NCI-H2196 (cell line): Measurements from ENCODE around the gene CTNND2.
"Not testable (repeated sequence)": the region's sequence is repeated elsewhere in the genome, so short reads cannot be mapped to it uniquely, and the experiment has no call there.

ENCODE experiments used
- DNase-seq: peaks from one replicate; lab custom pipeline; 2025; ENCODE audit not compliant: unreplicated experiment; lab: John Stamatoyannopoulos, UW

The CTNND2 gene

DNA sequence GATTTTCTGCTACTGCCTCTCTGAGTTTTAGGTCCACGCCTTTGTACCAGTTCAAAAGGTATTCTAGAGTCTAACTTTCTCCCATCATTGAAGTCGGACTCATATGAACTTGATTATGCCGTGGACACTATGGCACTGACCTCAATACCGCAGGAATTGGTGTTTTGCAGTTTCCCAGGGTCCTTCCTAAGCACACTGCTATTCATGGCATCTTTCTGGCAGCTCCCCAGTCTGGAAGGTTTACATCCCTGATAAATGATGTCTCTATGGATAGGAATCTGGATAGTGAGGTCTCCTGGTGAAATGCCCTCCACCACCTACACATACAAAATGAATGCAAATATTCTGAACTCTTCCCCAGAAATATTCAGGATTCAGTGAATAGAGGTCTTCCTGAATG, 422.2 kb downstream of the CTNND2 start:
- DNase-seq = no peak

DNA sequence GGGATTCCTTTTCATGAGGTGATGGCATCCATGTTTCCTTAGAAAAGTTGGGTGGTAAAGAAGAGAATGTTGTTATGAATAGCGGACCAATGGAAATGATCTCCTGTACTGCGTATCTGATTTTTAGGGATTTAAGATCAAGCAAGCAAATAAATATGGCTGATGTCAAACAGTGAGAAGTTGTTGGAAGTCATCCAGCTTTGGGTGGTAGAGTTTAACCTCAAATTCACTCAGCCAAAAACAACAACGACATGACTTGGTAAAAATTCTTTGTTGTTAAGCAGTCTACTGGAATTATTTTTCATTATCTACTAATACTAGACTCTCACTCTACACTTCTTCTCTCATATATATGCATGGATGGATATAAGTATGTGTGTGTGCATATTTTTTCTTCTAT, 426.5 kb downstream of the CTNND2 start:
- no peak for DNase-seq

DNA sequence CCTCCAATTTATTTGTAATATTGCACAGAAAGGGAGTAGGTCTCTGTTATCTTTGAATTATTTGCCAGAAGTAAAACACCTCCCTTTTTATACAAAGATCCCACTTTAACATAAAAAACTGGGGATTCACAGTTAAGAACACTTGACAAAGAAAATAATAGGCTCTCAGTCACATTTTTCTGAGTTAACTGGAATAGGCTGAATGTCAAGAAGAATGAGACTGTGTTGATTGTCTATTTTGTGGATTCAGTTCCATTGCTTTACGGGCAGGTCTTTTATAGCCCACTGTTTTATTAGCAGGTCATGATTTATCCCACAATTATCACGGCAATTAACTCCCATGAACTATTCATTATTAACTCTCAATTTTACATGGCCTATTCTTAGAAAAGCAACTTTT, 427.4 kb downstream of the CTNND2 start:
- DNase-seq = no peak

DNA sequence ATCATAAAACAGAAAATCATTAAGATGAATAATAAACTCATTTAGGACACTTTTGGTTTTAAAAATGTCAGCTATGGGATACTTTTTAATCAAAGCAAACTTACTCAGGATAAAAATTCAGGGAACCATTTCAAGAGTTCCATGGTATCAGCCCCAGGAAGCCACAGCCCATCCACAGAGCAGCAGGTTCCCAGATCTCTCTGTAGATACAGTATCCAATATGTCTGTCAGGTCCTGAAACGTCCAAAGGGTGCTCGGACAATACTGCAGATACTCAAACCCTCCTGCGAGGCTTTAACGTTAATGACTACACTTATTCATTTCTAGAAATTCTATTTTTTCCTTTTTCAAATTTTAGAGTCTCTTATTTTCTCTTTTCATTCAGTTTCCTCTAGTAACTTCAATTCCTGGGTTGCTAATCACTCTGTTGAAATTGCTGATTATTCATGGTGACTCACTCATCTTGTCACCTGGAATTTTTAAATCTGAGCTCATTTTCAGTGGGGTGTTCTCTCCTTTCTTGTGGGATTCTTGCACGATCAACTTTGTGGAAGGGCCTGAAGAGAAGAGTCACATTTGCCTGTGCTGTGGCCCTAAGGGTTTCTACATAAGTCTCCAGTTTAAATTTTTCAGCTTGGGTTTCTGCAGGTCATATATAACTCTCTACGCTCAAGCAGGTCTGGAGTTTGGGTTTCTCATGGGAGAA, 435.8 kb downstream of the CTNND2 start:
- DNase-seq = no peak

DNA sequence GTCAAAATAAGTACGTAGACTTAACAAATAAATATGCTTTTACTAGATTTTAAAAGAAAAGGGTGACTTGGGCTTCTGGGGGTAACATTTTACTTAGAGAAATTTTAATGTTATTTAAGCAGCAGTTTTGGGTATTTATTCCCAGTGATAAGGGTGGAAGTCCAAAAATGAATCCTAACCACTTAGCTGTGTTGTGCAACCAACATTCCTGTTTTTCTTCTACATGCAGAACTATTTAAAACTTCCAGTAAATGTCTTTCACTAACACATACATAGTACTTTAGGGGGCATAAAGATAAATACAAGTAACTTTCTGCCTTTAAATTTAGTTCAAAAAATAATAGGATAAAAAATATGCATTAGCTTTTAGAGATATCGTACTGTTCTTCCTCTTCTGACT, 436.7 kb downstream of the CTNND2 start:
- no peak for DNase-seq

DNA sequence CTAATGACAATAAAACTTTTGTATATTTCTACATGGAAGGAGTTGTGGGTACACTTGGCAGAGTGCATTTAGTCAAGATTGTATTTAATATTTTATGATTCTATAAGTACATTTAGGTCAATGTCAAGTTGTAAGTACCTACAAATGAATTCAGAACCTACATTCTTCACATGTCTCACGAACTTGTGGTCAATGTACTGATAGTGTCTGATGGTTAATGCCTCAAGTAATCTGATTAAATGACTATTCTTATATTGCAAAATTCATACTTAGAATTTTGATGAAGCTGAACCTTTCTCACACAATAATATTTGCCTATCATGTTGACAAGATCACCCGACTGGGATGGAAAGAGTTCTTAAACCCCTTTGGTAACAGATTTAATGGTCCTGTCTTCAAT, 444.5 kb downstream of the CTNND2 start:
- no peak for DNase-seq

DNA sequence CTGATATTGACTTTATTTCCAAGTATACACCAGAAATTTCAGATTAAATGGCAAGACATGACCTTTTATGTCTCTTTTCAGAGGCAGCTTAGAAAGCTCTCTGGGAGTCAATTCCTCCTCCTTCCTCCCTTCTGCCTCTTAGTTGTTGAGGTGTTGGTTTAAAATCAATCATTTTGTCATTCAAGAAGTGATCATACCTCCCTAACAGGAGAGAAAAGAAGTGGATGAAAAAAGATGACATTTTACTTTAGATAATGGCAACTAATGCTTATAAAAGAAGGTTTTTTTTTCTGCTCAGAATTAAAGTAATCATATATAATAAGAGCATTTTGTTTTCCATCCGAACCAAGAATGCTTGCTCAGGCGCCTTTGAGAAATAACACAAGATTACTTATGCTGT, 448.7 kb downstream of the CTNND2 start:
- DNase-seq = no peak

DNA sequence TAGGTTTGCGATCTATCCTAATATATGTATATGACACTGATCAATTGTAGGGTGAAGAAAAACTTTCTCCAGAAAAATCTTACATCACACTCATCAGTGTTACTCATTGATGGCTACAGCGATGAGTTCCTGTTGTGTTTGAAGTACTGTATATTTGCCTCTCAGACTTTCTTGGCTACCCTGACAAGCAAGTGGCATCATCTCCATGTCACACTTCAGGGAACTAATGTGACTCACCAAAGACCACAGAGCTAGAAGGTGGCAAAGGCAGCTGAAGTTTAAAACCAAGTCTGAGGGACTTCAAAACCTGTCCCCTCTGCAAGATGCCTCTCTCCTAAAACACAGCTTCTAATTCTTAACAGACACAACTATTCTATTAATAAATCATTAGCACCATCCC, 451.4 kb downstream of the CTNND2 start:
- DNase-seq = no peak

DNA sequence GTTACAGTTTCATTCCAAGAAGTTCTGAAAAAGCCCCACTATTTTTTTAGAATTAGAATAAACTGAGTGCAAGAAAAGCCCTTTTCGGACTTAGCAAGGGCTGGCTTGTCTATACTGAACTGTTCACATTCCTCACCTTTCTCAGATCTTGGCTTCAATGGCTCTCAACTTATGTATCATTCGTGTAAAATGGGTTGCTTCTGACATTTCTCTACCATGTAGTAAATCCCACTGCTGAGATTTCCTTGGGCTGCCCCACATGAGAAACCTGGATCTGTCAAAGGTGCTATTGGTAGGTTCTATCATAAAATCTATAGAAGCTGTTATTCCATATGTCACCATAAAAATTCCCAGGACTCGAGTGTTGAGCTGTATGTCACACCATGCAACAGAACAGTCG, 454.3 kb downstream of the CTNND2 start:
- no peak for DNase-seq

DNA sequence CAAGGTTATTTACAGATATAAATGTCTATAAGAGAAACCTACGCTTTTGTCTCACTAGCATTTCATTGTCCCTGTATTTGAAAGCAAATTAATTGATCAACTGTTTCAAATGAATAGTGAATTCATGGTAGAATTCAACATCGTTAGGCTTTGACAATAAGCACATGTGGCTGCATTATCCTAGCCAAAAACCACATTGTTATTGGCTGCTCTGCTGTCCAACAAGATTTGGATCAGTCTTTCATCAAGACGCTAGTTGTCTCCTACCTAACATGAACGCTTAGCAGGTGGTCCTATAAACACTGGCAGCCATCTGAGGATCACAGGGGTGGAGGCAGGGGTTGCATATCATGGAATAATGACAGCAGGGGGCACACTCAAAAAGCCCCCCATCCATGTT, 455.0 kb downstream of the CTNND2 start:
- DNase-seq = no peak

DNA sequence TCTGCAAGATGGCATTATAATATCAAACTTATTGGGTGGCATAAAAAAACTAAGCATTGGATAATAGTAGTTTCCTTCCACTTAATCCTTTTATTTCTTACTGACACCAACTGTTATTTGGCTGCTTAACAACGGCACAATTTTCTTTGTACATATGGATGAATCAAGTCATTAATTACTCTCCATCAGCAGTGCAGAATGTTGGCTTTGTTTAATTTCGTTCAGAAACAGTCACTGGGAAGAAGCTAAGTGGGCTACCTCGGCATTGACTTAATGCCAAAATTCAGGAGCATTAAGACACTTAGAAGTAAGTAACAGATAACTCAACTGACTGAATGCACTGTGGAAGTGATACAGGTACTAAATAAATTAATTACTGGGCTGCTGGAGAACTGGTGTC, 460.4 kb downstream of the CTNND2 start:
- DNase-seq = no peak

DNA sequence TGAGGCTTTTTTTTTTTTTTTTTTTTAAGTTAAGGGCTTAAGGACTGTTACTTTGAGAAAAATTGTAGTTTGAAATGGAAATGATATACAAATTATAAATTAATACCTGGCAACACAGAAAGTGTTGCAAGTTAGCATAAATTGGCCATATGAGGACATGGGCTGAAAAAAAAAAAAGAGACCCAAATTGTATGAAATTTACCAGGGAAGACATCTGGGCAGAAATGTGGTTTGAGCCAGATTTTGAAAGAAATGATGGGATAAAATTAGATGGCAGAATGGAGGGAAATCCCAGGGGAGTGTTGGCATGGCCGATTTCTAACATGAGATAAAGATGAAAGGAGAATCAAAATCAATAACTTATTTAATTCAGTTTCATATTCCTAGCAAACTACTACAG, 472.1 kb downstream of the CTNND2 start:
- DNase-seq = no peak

DNA sequence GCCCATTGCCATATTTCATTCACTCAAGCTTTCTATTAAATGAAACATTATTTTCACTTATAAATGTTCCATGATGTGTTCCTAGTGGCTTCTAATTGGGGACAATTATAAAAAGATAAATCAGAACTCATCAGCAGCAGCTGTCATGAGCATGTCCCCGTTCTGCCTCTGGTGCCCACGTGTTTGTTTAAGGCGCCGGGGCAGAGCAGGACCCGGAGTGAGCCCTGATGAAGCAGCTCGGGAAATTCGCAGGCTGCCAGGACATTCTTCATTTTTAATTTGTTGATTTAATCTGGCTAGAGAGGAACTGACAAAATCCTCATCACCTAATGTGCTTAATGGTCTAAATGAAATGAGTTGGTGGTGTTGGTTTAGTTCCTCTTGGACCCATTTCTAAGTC, 475.0 kb downstream of the CTNND2 start:
- no peak for DNase-seq

DNA sequence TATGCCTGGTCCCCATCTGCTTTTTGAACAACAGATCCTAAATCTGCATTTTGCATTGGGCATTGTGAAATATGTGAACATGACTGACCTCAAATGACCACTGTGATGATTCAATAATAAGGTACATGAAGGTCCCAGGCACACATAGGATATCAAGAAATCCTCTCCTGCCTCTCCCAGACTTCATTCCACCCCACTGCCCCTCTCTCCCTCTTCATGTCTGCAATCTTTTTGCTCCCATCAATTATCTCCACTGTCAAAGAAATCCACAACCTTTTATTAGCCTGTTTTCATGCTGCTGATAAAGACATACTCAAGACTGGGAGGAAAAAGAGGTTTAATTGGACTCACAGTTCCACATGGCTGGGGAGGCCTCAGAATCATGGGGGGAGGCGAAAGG, 476.7 kb downstream of the CTNND2 start:
- no peak for DNase-seq

DNA sequence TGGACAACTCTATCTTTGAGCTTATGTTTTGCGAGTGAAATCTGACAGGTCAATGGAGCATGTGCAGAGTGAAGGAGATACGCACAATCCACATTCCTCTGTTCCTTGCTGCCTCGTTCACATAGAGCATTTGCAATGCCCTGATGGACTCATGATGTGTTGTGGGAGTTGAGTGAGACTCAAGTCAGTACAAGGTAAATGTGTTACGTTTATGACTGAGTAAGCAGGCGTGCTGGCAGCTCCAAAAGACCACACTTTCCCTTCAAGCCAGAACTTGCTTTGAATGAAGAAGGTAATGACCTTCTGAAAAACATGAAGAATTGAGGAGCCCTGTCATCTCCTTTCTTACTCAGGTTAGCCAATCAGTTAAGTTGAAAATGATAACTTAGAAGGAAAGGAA, 477.8 kb downstream of the CTNND2 start:
- DNase-seq = no peak

DNA sequence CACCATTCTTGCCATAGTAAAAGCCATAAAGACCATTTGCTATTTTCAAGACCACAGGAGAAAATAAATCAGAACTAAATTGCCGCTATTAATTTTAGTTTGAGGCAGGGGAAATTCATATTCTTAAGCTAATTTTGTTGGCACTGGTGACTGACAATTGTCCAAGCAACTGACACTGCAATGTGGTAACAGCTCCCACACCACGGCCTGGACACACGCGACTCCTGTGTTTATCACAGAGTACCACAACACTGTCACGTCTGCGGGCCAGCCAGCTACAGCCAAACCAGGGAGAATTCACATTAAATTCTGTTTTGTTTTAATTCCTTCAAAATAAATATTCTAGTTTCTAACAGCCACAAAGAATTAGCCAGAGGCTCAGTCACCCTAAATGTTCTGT, 481.9 kb downstream of the CTNND2 start:
- DNase-seq = no peak

DNA sequence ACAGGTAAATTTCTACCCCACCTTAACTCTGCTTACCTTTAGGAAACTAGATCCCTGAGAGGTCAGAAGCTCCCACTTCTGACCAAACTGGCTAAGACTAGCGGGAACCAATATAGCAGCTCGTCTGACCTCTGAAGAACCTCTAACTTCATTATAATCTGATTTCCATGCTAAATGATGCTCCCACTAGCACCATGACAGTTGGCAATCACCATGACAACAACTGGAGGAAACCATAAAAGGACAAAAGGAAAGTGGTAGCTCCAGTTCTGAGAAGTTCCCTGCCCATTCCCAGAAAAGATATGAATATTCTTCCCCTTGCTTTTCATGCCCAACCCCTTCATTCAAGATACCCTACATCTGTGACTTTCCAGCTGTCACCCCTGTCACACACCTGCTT, 483.3 kb downstream of the CTNND2 start:
- DNase-seq = no peak

DNA sequence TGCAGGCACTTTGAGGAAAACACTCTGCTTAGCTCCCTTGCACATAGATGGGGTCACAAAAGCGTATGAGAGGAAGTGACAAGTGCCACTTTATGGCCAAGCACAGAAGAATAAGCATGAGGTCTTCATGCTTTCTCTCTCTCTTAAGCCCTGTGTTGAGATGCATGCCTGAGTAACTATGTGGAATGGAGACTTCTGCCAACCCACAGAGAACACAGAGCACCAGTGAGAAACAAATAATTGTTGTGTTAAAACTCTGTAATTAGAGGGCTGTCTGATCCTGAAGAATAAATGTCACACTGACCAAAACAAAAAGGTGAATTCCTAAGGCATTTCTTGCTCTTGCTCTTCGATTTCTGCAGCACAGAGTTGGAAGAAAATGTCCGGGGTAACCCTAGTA, 488.5 kb downstream of the CTNND2 start:
- no peak for DNase-seq

DNA sequence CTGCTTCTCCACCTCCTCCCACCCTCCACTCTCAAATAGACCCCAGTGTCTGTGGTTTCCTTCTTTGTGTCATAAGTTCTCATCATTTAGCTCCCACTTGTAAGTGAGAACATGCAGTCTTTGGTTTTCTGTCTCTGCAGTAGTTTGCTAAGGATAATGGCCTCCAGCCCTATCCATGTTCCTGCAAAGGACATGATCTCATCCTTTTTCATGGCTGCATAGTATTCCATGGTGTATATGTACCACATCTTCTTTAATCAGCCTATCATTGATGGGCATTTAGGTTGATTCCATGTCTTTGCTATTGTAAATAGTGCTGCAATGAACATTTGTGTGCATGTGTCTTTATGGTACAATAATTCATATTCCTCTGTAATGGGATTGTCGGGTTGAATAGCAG, 489.5 kb downstream of the CTNND2 start:
- not testable (repeated sequence) for DNase-seq

DNA sequence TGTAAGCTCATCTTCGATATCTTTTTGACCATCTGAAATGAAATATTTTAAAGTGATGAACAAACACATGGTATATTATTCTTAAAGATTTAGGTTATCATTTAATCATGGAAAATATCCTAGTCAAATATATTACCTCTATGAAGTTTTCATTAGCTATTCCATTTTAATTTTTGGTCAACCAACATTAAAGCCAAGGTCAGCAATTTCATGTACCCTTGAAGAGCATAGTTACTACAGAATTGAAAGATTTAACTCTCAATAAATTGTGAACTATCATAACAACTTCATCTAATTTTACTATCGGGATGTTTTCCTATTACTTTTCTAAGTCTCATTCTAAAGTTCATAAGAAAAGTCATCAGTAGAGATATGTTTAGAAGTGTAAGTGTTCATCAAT, 492.6 kb downstream of the CTNND2 start:
- DNase-seq = no peak

DNA sequence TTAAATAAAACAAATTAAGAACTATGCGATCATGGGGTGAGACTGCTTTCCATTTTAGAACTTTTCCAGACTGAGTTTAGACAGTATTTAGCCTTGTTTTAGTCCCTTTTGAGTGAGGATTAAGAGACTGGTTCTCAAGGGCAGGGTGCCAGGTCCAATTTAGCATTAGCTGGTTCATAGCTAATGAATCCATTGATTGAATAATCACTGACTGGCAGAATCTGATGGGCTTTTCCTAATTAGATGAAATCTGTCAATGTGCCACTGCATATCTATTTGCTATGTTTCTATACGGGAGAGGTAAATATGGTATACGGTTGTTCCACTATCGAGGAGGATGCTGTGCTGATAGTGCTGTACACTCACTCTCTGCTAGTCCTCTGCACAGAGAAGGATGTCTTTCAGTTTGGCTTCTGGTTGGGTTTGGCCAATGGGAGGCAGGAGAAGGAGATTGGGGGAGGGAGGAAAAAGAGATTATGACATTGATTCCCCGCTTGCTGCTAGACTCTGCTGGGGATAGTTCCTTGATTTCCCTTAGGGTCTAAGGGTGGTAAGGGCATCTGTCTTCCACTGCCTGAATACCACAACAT, 496.6 kb downstream of the CTNND2 start:
- no peak for DNase-seq

DNA sequence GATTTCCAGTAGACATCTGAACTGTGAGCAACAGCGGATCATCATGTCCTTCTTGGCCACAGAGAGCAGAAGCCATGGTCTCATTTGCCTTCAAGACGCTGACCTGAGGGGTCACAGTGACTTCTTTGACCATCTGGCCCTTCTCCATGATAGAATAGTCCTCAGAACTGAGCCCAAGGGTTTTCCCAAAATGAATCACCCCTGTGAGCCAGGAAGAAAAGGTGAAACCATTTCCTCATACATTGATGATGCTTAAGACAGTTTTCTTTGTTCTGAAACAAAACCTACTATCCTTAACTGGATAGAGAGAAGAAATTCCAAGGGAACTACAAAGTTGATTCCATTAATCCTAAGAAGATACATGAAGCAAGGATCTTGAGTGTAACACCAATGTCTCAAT, 503.9 kb downstream of the CTNND2 start:
- DNase-seq = no peak

DNA sequence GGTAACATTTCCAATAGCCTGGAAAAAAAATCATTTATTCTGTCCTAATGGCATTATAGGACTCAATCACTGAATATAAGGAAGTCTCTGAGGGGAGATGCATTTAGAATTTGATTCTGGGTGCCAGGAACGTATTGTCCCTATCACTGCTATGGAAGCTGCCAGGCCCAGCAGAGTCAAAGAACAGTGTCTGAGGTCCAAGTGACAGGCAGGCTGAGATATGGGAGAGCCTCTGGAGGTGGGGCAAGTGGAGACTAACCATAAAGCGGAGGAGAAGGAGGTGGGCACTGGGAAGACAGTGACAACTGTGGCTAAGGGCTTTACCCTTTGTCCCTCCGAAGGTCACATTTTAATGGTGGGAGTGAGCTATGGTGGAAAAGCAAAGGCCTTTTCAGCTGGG, 505.5 kb downstream of the CTNND2 start:
- no peak for DNase-seq
